ENCODE data around the gene STXBP5.

- TF ChIP-seq, protein P1, sequence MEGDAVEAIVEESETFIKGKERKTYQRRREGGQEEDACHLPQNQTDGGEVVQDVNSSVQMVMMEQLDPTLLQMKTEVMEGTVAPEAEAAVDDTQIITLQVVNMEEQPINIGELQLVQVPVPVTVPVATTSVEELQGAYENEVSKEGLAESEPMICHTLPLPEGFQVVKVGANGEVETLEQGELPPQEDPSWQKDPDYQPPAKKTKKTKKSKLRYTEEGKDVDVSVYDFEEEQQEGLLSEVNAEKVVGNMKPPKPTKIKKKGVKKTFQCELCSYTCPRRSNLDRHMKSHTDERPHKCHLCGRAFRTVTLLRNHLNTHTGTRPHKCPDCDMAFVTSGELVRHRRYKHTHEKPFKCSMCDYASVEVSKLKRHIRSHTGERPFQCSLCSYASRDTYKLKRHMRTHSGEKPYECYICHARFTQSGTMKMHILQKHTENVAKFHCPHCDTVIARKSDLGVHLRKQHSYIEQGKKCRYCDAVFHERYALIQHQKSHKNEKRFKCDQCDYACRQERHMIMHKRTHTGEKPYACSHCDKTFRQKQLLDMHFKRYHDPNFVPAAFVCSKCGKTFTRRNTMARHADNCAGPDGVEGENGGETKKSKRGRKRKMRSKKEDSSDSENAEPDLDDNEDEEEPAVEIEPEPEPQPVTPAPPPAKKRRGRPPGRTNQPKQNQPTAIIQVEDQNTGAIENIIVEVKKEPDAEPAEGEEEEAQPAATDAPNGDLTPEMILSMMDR (IDR thresholded peaks at IDR 0.05; ENCODE audit: low read depth, low read length) = no peak
- TF ChIP-seq MYC (IDR thresholded peaks at IDR 0.05; ENCODE audit: low read depth, low read length) = no peak
Measured at GRCh38 chr6:147274012-147274411, 69.8 kb downstream of the STXBP5 start.
